IMR-90 (cell line): Measurements from ENCODE around the gene PIP5K1B. TPM values are rescaled to one million over a fixed set of nuclear protein-coding genes. Genes with fewer than 3 reads are reported as not detected.

ENCODE experiments used
- ATAC-seq: fragments of 200-7000 bp; cut with Tn5 transposase; 2 replicates; pipeline ENCODE4 v1.9.1; 2020; ENCODE audit warnings: low read depth, mild to moderate bottlenecking, moderate library complexity
- BruUV-seq: library from RNA; stranded (reverse); fragments of 400-500 nt; replicated peaks from 2 replicates; lab custom pipeline; 2021; lab: Mats Ljungman, UMichigan
- CTCF ChIA-PET: fragments of 300-600 bp; formaldehyde crosslinking; extraction: SDS; loops from one replicate; lab custom pipeline; 2021; ENCODE audit warnings: antibody characterized with exemption; lab: Yijun Ruan, JAX
- POLR2A ChIA-PET: fragments of 300-600 bp; sonication (Branson Sonifier 250); formaldehyde crosslinking; loops from one replicate; lab custom pipeline; 2022; ENCODE audit warnings: antibody characterized with exemption; ENCODE audit not compliant: unreplicated experiment; lab: Charles Lee
- DNase-seq: peaks from one replicate; pipeline ENCODE4 v3.0.0; 2013
- H2AFZ ChIP-seq: replicated peaks from 2 replicates; pipeline ENCODE3; 2013; ENCODE audit warnings: low read length, mild to moderate bottlenecking; ENCODE audit not compliant: poor library complexity
- H2AK5ac ChIP-seq: 2 replicates; pipeline ENCODE4 v1.6.1; 2013; ENCODE audit warnings: low read depth, low read length, inconsistent platforms
- H2AK9ac ChIP-seq: replicated peaks from 2 replicates; pipeline ENCODE3; 2013; ENCODE audit warnings: mild to moderate bottlenecking, low read depth, low read length, moderate library complexity; ENCODE audit not compliant: poor library complexity
- H2BK120ac ChIP-seq: 2 replicates; pipeline ENCODE4 v1.6.1; 2013; ENCODE audit warnings: low read depth, low read length, inconsistent platforms
- H2BK15ac ChIP-seq: 3 replicates; pipeline ENCODE4 v1.6.1; 2013; ENCODE audit warnings: low read depth, low read length, inconsistent platforms
- H2BK20ac ChIP-seq: 2 replicates; pipeline ENCODE4 v1.6.1; 2013; ENCODE audit warnings: low read depth, mild to moderate bottlenecking, inconsistent platforms, low read length, moderate library complexity
- H2BK5ac ChIP-seq: 2 replicates; pipeline ENCODE4 v1.6.1; 2013; ENCODE audit warnings: mild to moderate bottlenecking, low read depth, low read length, inconsistent platforms; ENCODE audit not compliant: poor library complexity, severe bottlenecking
- H3K14ac ChIP-seq: replicated peaks from 2 replicates; pipeline ENCODE4 v1.6.1; 2013; ENCODE audit warnings: low read depth, low read length, inconsistent platforms
- H3K18ac ChIP-seq: 2 replicates; pipeline ENCODE4 v1.6.1; 2013; ENCODE audit warnings: low read depth, low read length, control low read depth
- H3K23ac ChIP-seq: 2 replicates; pipeline ENCODE4 v1.6.1; 2013; ENCODE audit warnings: low read depth, low read length, inconsistent platforms
- H3K27ac ChIP-seq: 2 replicates; pipeline ENCODE4 v1.5.1; 2013; ENCODE audit warnings: mild to moderate bottlenecking, control low read depth, low read length; ENCODE audit not compliant: insufficient read depth
- H3K27me3 ChIP-seq: 2 replicates; pipeline ENCODE4 v1.6.1; 2013; ENCODE audit warnings: low read length; ENCODE audit not compliant: control insufficient read depth, insufficient read depth
- H3K36me3 ChIP-seq: 2 replicates; pipeline ENCODE4 v1.6.1; 2013; ENCODE audit warnings: low read length, mixed read lengths; ENCODE audit not compliant: control insufficient read depth, insufficient read depth
- H3K4ac ChIP-seq: 2 replicates; pipeline ENCODE4 v1.6.1; 2013; ENCODE audit warnings: low read depth, low read length, inconsistent platforms
- H3K4me1 ChIP-seq: 2 replicates; pipeline ENCODE4 v1.6.1; 2013; ENCODE audit warnings: low read length, mixed read lengths; ENCODE audit not compliant: control insufficient read depth, insufficient read depth
- H3K4me2 ChIP-seq: 2 replicates; pipeline ENCODE4 v1.6.1; 2013; ENCODE audit warnings: low read depth, mild to moderate bottlenecking, control low read depth, low read length, moderate library complexity
- H3K4me3 ChIP-seq: 2 replicates; pipeline ENCODE4 v1.5.1; 2013; ENCODE audit warnings: low read depth, mild to moderate bottlenecking, control low read depth, low read length, moderate library complexity; ENCODE audit not compliant: insufficient read depth
- H3K56ac ChIP-seq: 2 replicates; pipeline ENCODE4 v1.6.1; 2013; ENCODE audit warnings: low read length, inconsistent platforms; ENCODE audit not compliant: insufficient read depth; ENCODE audit errors: extremely low read depth
- H3K79me1 ChIP-seq, 2 experiments: 2 replicates each; pipeline ENCODE4 v1.6.1; 2013; ENCODE audit warnings: low read length in 2 of 2, inconsistent platforms in 1 of 2, low read depth in 1 of 2
- H3K9ac ChIP-seq: 2 replicates; pipeline ENCODE4 v1.6.1; 2013; ENCODE audit warnings: low read depth, low read length, control low read depth
- H3K9me1 ChIP-seq: 2 replicates; pipeline ENCODE4 v1.6.1; 2013; ENCODE audit warnings: low read length, inconsistent platforms; ENCODE audit not compliant: insufficient read depth
- H3K9me3 ChIP-seq: 2 replicates; pipeline ENCODE4 v1.6.1; 2013; ENCODE audit warnings: low read length; ENCODE audit not compliant: control insufficient read depth, insufficient read depth
- H4K20me1 ChIP-seq: 2 replicates; pipeline ENCODE4 v1.6.1; 2013; ENCODE audit warnings: low read length, inconsistent platforms; ENCODE audit not compliant: insufficient read depth
- H4K5ac ChIP-seq: 2 replicates; pipeline ENCODE4 v1.6.1; 2013; ENCODE audit warnings: mild to moderate bottlenecking, low read depth, low read length, control low read depth
- H4K8ac ChIP-seq, 2 experiments: 2 replicates each; pipeline ENCODE4 v1.6.1; 2013; ENCODE audit warnings: low read depth in 2 of 2, low read length in 2 of 2, control low read depth in 1 of 2, inconsistent platforms in 1 of 2
- H4K91ac ChIP-seq: 2 replicates; pipeline ENCODE4 v1.6.1; 2013; ENCODE audit warnings: low read depth, low read length, inconsistent platforms; ENCODE audit not compliant: insufficient read depth
- BHLHE40 ChIP-seq: fragments of 150-350 bp; IDR thresholded peaks from 2 replicates; pipeline ENCODE4 v1.6.1; 2016; ENCODE audit warnings: mild to moderate bottlenecking, low read depth, low read length
- CTCF ChIP-seq: conservative IDR thresholded peaks from 2 replicates; pipeline ENCODE4 v1.5.1; 2012; ENCODE audit warnings: mild to moderate bottlenecking, low read depth, low read length, improper control_type of control experiment
- ELK1 ChIP-seq: fragments of 150-350 bp; IDR thresholded peaks from 2 replicates; pipeline ENCODE4 v1.6.1; 2016; ENCODE audit warnings: low read depth, mild to moderate bottlenecking, low read length, moderate library complexity, borderline replicate concordance
- FOS ChIP-seq: fragments of 150-350 bp; IDR thresholded peaks from 2 replicates; pipeline ENCODE4 v1.6.1; 2016; ENCODE audit warnings: low read depth, low read length
- MAFK ChIP-seq: IDR thresholded peaks from 2 replicates; pipeline ENCODE4 v1.6.1; 2012; ENCODE audit warnings: low read depth, low read length, improper control_type of control experiment
- MAZ ChIP-seq: IDR thresholded peaks from 2 replicates; pipeline ENCODE4 v1.6.1; 2012; ENCODE audit warnings: low read depth, mild to moderate bottlenecking, low read length, improper control_type of control experiment, moderate library complexity, borderline replicate concordance
- NFE2L2 ChIP-seq: fragments of 150-350 bp; IDR thresholded peaks from 2 replicates; pipeline ENCODE4 v1.6.1; 2016; ENCODE audit warnings: low read depth, mild to moderate bottlenecking, low read length
- POLR2A ChIP-seq: IDR thresholded peaks from 2 replicates; pipeline ENCODE4 v1.6.1; 2012; ENCODE audit warnings: mild to moderate bottlenecking, low read depth, low read length
- RAD21 ChIP-seq: IDR thresholded peaks from 2 replicates; pipeline ENCODE4 v1.6.1; 2012; ENCODE audit warnings: low read length, improper control_type of control experiment
- RCOR1 ChIP-seq: IDR thresholded peaks from 2 replicates; pipeline ENCODE4 v1.6.1; 2012; ENCODE audit warnings: mild to moderate bottlenecking, low read length, improper control_type of control experiment; ENCODE audit not compliant: insufficient replicate concordance
- USF2 ChIP-seq: fragments of 150-350 bp; IDR thresholded peaks from 2 replicates; pipeline ENCODE4 v1.6.1; 2017; ENCODE audit warnings: mild to moderate bottlenecking, antibody characterized with exemption, low read length, low read depth
- dilution Hi-C: fragments of 300-500 bp; cut with HindIII; formaldehyde crosslinking; loops from one replicate; pipeline ENCODE4 v1.14.3; 2018; ENCODE audit warnings: low sequenced_read_pairs; ENCODE audit not compliant: unreplicated experiment
- in situ Hi-C: fragments of 300-500 bp; cut with MboI; formaldehyde crosslinking; loops from 3 replicates; pipeline ENCODE4 v1.14.3; 2019; ENCODE audit warnings: low sequenced_read_pairs, inconsistent platforms, mixed read lengths
- intact Hi-C: fragments of 100-400 bp; cut with micrococcal nuclease; formaldehyde crosslinking; loops from 2 replicates; pipeline ENCODE4 v1.10.0; 2022
- polyA plus RNA-seq, 3 experiments: library from polyadenylated mRNA; depleted of rRNA; stranded (reverse); fragments of >200 nt; gene quantifications; 2 replicates each; pipeline ENCODE4 v1.2.3, GENCODE V29; 2012; ENCODE audit warnings: low replicate concordance in 1 of 3
- total RNA-seq: library from RNA; depleted of rRNA; stranded (reverse); fragments of >200 nt; gene quantifications from 2 replicates; pipeline ENCODE4 v1.2.3, GENCODE V29; 2012

The PIP5K1B gene
- total and polyA plus RNA-seq, 2 of the 4 experiments (the other 2 are of a cell fraction) = not detected

GRCh38 chr9:68704814-68705530 is at the start of gene PIP5K1B (continued):
- TF ChIP-seq ELK1 (no peak), MAZ (no peak), MAFK (no peak), FOS (no peak)

GRCh38 chr9:68664036-68664435 is 41.0 kb upstream of the PIP5K1B start:
- intact Hi-C loops = no loop called here
- no peak overlapping the region for H3K27ac ChIP-seq
- no peak overlapping the region for H3K4me2 ChIP-seq
- H3K27me3 ChIP-seq = no peaks in the 10 kb centered on the region; the same call in 1 of the 2 replicates
- H3K23ac ChIP-seq = no peak overlapping the region
- H3K9me1 ChIP-seq = no peaks in the 10 kb centered on the region
- dilution Hi-C loops = no loop called here
- no peak overlapping the region for H4K8ac ChIP-seq
- H3K4me1 ChIP-seq = no peaks in the 10 kb centered on the region
- ChIA-PET CTCF (no interaction called here), POLR2A (no interaction called here)
- in situ Hi-C loops = no loop called here
- H2BK120ac ChIP-seq = no peak overlapping the region
- no peak overlapping the region for H3K9ac ChIP-seq
- H2BK20ac ChIP-seq = no peak overlapping the region
- no peaks in the 10 kb centered on the region for H3K79me1 ChIP-seq
- no peak overlapping the region for H2AFZ ChIP-seq
- no peak overlapping the region for H2AK9ac ChIP-seq
- no peak overlapping the region for H3K4me3 ChIP-seq
- no peak overlapping the region for H2AK5ac ChIP-seq
- no peak overlapping the region for H3K14ac ChIP-seq
- H3K9me3 ChIP-seq = no peaks in the 10 kb centered on the region
- H4K91ac ChIP-seq = no peak overlapping the region
- H4K20me1 ChIP-seq = no peaks in the 10 kb centered on the region
- H3K4ac ChIP-seq = no peak overlapping the region
- no peak overlapping the region for H3K18ac ChIP-seq
- no peak overlapping the region for H2BK5ac ChIP-seq
- DNase-seq (no peak), ATAC-seq (no peak)
- no TSS peak for BruUV-seq
- no peak overlapping the region for H4K5ac ChIP-seq
- no peak overlapping the region for H2BK15ac ChIP-seq
- H3K56ac ChIP-seq = no peak overlapping the region
- no peaks in the 10 kb centered on the region for H3K36me3 ChIP-seq
- TF ChIP-seq POLR2A (no peak), USF2 (no peak), RAD21 (no peak), ELK1 (no peak), CTCF (no peak), FOS (no peak), MAFK (no peak), MAZ (no peak), NFE2L2 (no peak), RCOR1 (no peak), BHLHE40 (no peak)
